HG03039 (cell line): ENCODE data around the gene VWA1.
"Not testable (repeated sequence)": the region's sequence is repeated elsewhere in the genome, so short reads cannot be mapped to it uniquely, and the experiment has no call there.

ENCODE experiments used
- ATAC-seq: cut with Tn5 transposase; IDR thresholded peaks from one replicate; pipeline ENCODE4 v1.9.1; 2021; ENCODE audit warnings: mild to moderate bottlenecking, moderate library complexity; ENCODE audit not compliant: unreplicated experiment

The VWA1 gene

DNA sequence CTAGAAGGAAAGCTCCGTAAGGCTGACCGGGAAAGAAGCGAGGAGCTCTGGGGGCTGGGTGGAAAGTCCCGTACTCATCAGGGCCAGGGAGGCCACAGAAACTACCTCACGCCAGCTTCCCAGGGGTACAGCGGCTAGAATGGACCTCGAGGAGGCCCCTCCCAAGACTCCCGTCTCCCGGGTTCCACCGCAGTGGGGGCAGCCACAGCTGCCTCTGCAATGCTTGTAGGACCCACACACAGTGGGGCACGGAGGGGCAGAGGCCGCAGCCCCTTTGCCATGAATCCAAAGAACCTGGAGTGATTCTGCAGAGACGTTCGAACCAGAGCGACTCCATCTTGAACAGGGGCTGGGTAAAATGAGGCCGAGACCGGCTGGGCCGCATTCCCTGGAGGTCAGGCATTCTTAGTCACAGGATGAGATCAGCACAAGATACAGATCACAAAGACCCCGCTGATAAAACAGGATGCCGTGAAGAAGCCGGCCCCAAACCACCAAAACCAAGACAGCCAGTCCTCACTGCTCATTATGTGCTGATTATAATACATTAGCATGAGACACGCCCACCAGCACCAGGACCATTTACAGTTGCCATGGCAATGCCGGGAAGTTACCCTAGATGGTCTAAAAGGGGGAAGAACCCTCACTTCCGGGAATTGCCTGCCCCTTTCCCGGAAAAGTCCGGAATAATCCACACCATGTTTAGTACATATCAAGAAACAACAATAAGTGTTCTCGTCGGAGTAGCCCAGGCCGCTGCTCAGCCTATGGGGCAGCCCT is 12.8 kb upstream of the VWA1 start:
- no peak for ATAC-seq

DNA sequence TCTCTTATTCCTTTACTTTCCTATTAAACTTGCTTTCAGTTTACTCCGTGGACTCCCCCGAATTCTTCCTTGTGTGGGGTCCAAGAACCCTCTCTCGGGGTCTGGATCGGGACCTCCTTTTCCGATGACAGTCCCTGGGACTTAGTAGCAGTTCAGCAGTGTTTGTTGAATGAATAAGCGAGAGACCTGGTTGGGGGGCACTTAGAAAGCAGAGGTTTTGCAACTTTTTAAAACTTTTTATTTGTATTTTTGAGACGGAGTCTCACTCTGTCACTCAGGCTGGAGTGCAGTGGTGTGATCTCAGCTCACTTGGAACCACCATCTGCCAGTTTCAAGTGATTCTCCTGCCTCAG is 12.3 kb upstream of the VWA1 start:
- no peak for ATAC-seq

DNA sequence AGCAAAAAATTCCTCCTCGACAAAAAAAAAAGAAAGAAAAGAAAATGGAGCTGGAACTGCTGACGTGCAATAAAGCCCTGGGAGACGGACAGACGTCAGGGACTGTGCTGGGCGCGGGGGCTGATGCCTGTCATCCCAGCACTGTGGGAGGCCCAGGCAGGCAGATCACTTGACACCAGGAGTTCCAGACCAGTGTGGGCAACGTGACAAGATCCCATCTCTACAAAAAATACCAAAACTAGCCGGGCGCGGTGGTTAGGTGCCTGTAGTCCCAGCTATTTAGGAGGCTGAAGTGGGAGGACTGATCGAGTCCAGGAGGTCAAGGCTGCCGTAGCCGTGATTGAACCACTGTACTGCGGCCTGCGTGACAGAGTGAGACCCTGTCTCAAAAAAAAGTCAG is 10.8 kb upstream of the VWA1 start:
- ATAC-seq: no peak

DNA sequence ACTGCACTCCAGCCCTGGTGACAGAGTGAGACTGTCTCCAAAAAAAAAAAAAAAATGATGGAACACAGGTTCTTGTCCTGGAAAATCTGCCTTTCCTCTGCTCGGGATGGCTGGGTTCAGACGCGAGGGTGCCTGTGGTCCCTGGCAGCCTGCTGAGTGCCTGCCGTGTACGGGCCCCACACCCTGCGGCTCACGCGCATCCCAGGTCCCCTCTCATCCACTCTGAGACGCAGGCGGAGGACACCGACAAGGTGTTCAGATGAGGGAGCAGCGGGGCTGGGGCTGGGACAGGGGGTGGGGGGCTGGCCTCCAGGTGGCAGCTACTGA is 10.1 kb upstream of the VWA1 start:
- ATAC-seq: no peak

DNA sequence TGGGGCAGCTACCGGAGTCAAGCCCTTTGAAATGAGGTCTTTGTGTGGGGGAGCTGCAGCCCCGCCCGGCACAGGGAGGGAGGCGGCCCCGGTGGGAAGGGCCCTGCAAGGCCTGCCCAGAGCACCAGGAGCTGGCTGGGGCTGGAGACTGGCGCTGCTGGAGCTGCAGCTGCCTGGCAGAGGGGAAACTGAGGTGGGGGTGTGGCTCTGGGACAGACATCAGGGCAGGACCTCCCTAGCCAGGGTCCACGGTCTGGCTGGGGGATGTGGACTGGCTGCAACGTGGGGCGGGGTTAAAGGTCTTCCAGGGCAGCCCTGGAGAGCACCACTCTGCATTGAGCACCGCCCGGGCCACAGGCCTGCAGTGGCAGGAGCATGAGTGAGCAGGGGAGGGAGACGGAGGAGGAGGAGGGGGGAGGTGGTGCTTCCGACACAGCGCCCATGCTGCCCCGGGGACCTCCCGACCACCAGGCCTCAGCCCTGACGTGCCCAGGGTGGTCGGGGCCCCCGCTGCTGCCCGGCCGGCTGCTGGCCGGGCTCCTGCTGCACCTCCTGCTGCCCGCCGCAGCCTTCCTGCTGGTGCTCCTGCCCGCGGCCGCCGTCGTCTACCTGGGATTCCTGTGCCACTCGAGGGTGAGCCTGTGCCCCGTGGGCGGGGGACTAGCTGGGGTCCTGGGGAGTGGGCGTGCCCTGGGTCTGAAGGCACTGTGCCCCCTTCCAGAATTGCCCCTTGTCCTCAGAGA is 9.6 kb upstream of the VWA1 start:
- ATAC-seq: no peak

DNA sequence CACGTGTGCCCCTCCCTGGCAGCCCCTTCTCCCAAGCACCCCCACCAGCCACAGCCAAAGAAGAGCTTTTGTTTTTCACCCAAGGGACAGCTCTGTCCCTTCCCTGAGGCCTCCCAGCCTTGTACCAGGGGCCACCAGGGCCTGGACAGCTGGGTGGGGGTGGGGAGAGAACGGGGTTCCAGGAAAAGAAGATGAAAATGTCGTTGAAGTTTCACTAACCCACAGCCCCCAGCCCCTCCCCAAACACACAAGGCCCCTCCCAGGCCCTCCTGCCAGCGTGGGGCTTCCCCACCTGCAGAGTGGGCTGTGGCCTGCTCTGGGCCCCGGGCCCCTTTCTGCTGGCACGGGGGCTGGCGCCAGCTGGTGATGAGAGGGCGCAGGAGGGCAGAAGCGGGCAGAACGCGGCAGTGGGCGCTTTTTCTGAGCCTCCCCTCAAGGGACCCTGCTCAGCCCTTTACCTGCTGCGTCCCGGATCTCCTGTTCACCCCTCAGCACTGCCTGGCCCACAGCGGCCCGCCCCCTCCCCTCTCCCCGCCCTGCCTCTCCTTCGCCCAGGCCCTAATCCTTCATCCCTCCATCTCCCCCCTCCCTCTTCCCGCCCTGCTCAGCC is 8.9 kb upstream of the VWA1 start:
- ATAC-seq: no peak

DNA sequence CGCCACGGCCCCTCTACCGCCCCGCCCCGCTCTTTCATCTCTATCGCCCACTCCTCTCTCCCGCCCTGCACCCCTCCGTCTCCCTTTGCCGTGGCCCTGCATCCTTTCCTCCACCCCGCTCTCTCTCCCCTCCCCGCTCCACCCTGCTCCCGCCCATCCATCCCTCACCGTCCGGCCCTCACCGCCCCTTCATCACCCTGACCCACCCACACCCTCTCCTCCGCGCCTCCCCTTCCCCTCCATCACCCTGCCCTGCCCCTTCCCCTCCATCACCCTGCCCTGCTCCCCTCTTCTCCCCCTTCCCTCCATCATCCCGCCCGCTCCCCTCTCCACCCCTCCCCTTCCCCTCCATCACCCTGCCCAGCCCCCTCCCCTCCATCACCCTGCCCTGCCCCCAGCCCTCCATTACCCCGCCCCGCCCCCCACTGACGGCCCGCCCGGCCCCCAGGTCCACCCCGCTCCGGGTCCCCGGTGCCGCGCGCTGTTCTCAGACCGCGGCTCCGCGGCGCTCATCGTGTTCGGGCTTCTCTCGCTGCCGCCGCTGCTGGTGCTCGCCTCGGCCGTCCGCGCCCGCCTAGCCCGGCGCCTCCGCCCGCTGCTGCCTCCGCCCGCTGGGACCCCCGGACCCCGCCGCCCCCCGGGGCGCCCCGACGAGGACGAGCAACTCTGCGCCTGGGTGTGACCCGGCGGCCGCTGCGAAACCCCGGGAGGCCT is 8.2 kb upstream of the VWA1 start:
- no peak for ATAC-seq

DNA sequence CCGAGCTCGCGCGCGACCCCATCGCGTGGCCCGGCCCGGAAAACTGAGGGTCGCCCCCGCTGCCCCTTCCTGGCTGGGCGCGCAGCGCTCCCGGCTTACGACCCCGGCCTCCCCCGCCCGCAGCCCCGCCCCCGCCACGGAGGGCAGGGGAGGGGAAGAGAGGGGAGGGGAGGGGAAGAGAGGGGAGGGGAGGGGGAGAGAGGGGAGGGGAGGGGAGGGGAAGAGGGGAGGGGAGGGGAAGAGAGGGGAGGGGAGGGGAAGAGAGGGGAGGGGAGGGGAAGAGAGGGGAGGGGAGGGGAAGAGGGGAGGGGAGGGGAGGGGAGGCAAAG is 7.7 kb upstream of the VWA1 start:
- ATAC-seq: no peak

DNA sequence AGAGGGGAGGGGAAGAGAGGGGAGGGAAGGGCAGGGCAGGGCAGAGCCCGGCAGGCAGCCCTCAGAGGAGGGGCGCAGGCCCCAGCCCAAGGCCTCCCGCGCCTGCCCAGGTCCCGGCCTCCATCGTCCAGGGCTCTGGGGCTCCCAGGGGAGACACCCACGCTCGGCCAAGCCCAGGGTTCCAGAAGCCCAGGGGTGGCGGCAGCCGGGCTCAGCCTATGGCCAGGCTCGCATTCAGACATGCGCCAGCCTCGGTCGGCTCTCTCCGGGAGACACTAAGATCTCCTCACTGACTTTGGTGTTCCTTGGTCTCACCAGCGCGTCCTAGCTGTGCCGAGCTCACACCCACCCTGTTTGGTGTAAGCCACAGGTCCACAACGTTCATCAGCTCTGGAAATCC is 7.3 kb upstream of the VWA1 start:
- ATAC-seq: no peak

DNA sequence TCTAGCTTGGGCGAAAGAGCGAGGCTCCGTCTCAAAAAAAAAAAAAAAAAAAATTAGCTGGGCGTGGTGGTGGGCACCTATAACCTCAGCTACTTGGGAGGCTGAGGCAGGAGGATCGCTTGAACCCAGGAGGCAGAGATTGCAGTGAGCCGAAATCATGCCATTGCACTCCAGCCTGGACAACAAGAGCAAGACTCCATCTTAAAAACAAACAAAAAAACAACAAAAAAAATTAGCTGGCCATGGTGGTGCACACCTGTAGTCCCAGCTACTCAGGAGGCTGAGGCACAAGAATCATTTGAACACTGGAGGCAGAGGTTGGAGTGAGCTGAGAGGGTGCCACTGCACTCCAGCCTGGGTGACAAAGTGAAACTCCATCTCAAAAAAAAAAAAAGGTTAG is 6.5 kb upstream of the VWA1 start:
- ATAC-seq: not testable (repeated sequence)

DNA sequence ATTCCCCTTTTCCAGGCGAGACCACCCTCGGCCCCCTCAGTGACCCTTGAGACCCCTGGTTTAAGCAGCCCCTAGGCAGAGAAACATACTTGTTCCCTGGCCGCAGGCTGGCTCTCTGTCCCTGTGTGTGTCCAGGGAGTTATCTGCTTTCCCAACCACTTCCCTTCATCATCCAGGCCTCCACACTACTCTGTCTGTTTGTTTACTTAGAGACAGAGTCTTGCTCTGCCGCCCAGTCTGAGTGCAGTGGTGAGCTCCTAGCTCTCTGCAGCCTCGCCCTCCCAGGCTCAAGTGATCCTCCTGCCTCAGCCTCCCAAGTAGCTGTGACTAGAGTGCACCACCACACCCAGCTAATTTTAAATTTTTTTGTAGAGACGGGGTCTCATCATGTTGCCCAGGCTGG is 5.8 kb upstream of the VWA1 start:
- ATAC-seq: no peak

DNA sequence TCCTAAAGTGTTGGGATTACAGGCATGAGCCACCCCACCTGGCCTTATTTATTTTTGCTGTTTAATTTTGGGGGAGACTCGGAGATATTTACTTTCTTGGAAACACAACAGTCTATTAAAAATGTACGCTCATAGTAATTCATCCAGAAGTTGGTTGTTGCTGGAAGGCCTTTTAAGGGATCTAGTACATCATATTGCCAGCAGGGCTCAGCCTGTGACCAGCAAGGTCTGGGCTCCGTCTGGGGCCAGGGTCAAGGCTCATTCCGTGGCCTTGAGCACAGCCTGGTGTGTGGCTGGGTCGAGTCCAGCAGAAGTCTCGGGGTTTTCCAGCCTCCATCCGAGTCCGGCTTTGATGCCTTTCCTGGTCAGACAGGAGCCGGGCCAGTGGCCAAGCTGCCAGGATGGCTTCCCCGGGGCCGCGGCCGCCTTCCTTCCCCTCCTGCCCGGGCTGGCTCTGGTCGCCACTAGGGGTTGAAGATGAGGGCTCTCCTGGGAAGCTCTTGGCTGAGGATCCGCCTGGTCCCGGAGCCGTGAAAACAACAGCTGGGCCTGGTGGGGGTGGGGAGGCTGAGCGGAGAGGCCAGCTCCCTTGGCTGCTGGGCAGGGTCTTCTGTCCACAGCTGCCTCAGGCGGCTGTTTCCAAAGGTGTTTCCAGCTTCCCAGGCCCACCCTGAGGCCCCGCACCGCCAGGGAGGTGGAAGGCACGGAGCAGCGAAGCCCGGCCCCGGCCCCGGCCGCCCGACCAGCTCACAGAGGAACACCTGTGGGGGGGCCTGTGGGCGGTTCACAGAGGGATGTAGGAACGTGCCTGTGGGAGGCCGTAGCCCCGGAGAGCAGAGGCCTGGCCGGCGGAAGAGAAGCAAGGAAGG is 5.1 kb upstream of the VWA1 start:
- ATAC-seq: no peak

DNA sequence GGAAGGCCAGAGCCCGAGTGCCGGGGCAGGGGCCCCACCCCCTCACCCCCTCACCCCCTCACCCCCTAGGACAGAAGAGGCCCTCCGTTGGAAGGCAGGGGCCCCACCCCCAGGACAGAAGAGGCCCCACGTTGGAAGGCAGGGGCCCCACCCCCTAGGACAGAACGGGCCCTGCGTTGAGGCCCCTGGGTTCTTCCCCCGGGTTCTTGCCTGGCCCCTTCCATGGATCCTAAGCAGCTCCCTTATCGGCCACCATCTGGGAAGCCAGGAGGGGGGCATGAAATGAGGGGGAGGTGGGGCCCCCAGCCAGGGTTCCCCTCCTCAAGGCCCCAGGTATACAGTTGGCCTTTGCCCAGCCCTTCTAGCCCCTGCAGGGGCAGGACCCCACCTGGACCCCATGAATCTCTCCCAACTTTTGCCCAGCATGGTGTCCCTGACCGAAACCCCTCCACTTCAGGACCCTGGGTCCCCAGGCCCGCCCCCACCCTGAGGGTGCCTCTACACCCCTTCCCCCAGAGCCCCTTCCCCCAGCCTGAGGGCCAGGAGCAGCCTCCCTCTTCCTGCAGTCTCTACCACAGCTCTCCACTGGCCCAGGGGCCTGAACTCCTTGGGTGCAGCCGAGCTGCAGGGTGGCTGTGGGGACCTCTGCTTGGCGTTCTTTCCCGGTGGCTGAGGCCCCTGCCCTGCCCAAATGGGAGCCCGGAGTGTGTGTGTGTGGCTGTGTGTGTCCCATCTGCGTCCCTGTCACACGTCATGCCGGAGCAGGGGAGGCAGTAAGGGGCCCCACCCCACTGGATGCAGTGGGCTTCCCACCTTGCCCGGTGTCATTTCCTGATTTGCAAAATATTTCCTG is 4.3 kb upstream of the VWA1 start:
- ATAC-seq: no peak

DNA sequence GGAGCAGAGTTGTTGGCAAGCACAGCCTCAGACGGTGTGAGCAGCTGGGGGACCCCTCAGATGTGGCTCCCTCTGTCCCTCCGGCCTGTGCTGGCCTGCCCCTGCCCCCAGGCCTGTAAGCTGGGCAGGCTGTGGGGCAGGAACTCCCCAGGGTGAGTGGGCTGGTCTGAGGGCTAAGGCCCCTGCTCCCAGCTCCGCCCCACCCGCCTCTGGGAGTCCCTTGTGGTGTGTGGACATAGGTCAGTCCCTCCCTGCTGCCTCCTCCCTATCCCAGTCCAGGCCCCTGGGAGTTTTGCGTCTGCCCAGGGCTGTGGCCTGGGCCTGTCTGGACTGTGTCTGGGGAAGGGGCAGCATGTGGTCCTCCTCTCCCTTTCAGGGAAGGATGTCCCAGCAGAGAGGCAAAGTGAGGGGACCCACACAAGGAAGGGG is 3.6 kb upstream of the VWA1 start:
- no peak for ATAC-seq

DNA sequence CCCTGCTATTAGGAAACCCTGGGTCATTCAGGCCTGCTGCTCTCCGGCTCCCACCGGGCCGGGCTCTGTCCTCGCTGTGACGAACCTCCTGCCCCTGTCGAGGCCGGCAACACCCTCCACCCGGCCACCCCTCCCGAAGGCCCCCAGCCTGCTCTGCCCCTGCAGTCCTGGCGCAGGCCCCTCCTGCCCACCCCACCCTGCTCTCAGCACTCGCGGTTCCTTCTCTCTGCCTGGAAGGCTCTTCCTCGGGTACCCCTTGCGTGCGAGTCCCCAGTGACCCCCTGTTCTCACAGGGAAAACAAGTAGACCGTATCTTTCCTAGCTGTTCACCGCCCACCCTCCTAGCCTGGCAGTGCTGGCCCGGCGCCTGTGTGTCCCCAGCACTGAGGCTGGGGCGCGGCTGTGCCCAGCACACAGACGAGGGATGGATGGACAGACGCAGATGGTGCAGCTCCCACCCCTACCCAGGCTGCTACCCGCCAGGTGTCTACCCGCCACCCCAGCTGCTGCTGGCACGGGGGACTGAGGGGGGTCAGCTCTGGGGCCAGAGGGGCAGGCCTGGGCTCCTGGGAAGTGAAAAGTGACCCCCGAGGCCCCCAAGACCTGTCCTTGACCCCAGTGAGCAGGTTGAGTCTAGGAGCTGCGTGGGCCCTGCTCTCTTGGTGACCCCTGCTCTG is 3.1 kb upstream of the VWA1 start:
- ATAC-seq: no peak

DNA sequence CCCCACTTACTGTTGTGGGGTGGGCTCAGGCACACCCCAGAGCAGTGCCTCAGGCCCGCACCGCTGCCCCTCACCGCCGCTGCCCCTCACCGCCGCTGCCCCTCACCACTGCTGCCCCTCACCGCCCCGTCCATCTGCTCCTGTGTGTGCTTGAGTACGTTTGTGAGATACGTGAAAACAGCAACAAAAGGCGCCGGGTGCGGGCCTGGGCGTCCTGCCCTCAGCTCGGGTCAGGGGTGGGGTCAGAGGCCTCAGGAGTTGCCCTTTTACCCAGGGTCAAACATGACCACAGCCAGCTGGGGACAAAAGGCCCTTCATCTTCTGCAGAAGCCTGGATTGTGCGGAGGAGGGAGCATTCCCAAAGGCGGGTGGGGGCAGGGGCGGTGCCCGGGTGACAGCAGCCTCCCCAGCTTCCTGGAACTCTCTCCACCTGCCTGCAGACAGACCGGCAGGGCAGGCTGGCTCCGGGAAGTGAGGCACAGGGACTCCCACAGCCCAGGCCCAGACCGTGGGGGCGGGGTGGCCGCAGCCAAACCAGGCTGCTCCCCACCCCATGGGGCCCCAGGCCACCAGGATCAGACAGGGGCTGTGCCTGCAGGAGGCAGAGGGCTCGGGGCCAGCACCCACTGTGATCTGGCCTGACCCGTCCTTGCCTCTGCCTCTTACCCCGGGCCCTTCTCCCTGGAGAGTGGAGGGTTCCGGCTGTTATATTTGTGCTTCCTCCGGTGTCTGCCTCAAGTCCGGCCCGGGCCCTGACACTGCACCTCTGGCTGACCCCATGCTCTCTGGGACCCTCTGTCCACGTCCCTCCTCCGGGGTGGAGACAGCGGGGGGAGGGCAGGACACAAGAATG is 2.3 kb upstream of the VWA1 start:
- no peak for ATAC-seq

DNA sequence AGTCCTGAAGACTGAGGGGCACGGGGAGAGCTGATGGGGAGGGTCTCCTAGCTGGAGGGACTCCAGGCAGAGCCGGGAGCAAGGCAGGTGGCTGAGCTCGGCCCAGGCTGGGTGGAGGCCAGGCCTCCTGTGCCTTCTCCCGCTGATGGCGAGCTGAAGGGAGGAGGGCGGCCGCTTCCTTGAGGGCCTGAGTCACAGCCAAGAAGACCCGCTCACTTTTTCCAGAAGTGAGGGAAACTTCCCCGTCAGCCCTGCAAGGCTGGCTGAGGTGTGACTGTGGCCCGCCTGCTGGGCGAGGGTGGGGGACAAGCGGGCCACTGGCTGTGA is 1.7 kb upstream of the VWA1 start:
- no peak for ATAC-seq

DNA sequence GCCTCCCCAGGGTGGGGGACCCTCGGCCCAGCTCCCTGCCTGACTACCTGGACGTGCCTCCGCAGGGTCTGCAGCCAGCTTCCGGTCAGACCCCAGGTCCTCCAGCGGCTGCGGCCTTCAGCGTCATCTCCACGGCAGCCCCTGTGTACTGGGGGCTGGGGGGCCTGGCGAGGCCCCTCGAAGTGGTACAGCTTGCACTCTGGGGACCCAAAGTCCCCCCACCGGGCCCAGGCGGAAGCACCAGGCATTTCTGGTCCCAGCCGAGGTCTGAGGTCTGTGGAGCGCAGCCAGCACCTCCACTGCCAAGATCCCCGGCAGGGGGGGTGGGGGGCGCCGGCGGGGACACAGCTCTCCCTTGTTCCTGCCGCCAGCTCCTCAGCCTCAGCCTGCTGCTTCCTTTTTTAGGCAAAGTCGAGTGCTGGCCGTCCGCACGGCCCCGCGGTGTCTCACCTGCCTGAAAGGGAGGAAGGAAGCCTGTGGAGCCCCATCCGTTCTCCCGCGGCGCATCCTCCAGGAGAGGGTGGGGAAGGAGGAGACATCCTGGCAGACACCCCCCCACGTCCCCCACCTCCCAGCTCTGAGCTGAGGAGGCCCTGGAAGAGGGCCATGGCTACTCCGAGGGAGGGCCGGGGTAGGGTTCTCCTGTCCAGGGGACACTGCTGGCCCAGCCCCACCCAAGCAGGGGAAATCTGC is 1.2 kb upstream of the VWA1 start:
- no peak for ATAC-seq
